GM12874 (cell line): ENCODE measurements around the gene MYO1G.

Experiments
- TF ChIP-seq, protein P1 (sequence below): IDR thresholded peaks from 2 replicates; pipeline ENCODE4 v1.5.1; 2011; ENCODE audit warnings: low read depth, mild to moderate bottlenecking, control low read depth, low read length, moderate library complexity; ENCODE audit not compliant: insufficient read depth

Gene MYO1G

DNA sequence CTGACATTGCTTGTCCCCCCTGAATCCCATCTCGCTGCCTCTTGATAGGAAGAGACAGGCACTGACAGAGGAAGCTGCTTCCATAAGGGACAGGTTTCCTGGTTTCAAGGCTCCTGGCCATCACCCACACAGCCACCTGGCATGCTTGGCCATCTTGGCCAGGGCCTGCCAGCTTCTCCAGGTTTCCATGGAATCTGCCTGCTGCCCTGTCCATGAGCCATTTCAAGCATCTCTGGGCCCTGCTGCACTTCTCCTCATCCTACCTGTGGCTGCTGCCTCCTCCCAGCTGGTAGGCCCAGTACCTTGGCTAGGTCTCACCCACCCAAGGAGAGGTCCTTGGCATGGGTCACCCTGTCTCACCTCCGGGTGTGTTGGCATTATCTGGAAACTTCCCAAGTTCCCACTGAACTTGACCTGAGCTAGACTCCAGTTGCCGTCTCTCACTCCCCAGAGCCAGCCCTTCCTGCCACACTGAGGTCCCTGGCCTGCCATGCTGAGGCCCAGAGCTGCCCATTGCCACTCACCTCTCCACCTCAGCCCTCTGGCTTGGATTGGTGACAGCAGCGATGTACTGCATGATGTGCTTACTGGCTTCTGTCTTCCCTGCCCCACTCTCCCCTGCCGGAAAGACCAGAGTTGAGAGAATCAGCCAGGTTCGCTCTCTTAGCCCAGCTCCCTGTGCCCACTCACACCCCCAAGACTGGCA is 2.6 kb downstream of the MYO1G start:
- TF ChIP-seq, protein P1, sequence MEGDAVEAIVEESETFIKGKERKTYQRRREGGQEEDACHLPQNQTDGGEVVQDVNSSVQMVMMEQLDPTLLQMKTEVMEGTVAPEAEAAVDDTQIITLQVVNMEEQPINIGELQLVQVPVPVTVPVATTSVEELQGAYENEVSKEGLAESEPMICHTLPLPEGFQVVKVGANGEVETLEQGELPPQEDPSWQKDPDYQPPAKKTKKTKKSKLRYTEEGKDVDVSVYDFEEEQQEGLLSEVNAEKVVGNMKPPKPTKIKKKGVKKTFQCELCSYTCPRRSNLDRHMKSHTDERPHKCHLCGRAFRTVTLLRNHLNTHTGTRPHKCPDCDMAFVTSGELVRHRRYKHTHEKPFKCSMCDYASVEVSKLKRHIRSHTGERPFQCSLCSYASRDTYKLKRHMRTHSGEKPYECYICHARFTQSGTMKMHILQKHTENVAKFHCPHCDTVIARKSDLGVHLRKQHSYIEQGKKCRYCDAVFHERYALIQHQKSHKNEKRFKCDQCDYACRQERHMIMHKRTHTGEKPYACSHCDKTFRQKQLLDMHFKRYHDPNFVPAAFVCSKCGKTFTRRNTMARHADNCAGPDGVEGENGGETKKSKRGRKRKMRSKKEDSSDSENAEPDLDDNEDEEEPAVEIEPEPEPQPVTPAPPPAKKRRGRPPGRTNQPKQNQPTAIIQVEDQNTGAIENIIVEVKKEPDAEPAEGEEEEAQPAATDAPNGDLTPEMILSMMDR: no peak

DNA sequence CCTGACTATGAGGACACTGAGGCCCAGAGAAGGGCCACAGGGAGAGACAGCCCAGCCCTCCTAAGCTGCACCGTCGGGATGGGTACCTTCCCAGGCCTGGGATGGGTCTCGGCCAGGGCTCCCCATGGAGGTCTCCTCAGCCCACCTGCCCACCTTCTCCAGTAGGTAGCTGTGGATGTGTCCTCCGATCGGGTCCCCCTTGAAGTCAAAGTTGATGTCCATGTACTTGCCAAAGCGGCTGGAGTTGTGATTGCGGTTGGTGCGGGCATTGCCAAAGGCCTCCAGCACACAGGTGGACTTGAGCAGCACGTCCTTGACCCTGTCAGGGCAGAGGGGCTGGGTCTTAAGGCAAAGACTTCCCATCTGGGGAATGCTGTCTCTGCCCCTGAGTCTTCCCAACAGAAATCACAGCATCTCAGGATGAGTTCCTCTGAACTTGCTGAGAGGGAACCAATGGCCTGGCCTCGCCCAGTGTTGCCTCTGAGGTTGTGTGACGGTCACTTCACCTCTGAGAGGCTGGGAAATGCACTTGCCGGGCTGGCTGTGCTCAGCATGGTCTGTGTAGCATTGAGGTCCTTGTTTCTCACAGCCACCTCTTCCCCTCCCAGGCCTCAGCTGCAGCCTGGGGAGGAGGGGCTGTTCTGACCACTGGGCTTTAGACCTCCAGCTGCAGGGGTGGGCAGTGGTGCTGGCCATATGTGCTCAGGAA is 3.3 kb downstream of the MYO1G start:
- TF ChIP-seq, protein P1: no peak

DNA sequence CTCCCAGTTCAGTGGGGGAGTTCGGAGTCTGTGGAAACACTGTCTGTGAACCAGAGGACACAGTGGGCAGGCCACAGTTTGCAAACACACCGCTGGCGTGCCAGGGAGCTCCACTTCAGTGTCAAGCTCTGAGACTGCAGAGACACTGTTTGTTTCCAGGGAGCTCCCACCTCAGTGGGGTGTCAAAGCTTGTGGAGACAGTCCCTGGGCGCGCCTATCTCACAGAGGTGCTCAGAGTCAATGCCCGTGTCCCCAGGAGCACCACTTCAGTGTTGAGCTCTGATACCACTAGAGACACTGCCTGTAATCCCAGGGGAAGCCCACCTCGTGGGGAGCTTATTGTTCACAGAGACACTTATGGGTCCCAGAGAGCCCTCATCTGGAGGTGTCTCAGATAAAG is 4.3 kb downstream of the MYO1G start:
- TF ChIP-seq, protein P1: no peak

DNA sequence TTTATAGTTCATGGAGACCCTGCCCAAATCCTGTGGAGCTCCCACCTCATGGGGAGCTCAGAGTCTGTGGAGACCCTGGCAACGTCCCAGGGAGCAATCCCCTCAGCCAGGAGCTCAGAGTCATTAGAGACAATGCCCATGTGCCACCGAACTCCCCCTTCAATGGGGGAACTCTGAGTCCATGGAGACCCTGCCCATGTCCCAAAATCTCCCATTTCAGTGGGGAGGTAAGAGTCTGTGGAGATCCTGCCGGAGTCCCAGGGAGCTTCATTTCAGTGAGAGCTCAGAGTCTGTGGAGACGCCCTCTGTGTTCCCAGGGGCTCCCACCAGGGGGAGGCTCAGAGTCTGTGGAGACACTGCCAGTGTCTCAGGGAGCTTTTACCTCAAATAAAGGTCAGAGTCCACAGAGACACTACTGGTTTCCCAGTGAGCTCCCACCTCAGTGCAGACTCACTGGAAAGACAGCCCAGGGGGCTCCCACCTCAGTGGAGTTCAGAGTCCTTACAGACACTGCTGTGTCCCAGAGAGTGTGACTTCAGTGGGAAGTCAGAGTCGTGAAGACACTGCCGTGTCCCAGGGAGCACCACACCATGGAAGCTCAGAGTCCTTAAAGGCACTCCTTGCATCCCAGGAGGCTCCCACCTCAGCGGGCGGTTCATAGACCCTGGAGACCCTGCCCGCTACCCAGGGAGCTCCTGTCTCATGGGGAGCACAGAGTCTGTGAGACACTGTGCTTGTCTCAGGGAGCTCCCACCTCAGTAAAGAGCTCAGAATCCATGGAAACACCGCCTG is 5.0 kb downstream of the MYO1G start:
- TF ChIP-seq, protein P1: peak; percentile 53

GRCh38 chr7:44972562-44972961 is 6.3 kb downstream of the MYO1G start:
- TF ChIP-seq, protein P1: no peak

DNA sequence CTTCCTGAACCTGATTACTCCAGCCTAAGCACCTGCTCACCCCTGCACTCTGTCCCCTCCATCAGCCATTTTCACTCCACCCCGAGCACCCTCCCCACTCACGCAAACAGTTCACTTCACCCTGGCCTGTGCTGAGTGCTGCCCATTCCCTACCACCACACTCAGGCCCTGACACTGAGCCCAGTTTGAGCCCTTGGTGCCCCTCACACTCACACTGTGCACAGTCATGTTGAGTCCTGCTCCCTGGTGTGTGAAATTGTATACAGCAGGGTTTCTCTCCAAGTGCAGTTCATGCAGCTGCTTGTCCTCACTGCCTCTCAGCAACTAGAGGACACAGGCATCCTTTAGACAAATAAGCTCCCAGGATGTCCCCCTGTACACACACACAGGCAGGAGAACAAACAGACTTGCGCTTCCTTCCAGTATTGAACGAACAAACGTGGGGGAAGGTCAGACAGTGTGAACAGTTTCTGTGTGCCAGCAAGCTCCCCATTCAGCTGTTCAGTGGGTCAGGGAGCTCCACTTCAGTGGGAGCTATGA is 6.8 kb downstream of the MYO1G start:
- TF ChIP-seq, protein P1: no peak
